Endodermal cell (in vitro differentiated cells): Measurements from ENCODE around the gene ARHGAP27. TPM values are rescaled to one million over a fixed set of nuclear protein-coding genes. Genes with fewer than 3 reads are reported as not detected.

Experiments
- DNase-seq: peaks from one replicate; pipeline ENCODE4 v3.0.0-alpha.2; 2017
- H3K27ac ChIP-seq: 2 replicates; pipeline ENCODE4 v1.5.1; 2013; ENCODE audit warnings: mild to moderate bottlenecking, low read depth, low read length, moderate library complexity
- H3K27me3 ChIP-seq: 2 replicates; pipeline ENCODE4 v1.6.1; 2013; ENCODE audit warnings: mild to moderate bottlenecking, low read length, moderate library complexity; ENCODE audit not compliant: insufficient read depth, control insufficient read depth, poor library complexity, severe bottlenecking
- H3K36me3 ChIP-seq: 2 replicates; pipeline ENCODE4 v1.7.0; 2013; ENCODE audit warnings: mild to moderate bottlenecking, low read length, moderate library complexity; ENCODE audit not compliant: control insufficient read depth, insufficient read depth
- H3K4me1 ChIP-seq: one replicate; pipeline ENCODE4 v1.7.0; 2013; ENCODE audit warnings: low read length; ENCODE audit not compliant: control insufficient read depth, insufficient read depth
- H3K4me3 ChIP-seq: 2 replicates; pipeline ENCODE4 v1.5.1; 2013; ENCODE audit warnings: mild to moderate bottlenecking, low read length, moderate library complexity
- H3K9ac ChIP-seq: 2 replicates; pipeline ENCODE4 v1.6.1; 2013; ENCODE audit warnings: mild to moderate bottlenecking, low read length, moderate library complexity; ENCODE audit not compliant: poor library complexity, severe bottlenecking; ENCODE audit errors: extremely low read depth
- H3K9me3 ChIP-seq: 2 replicates; pipeline ENCODE4 v1.6.1; 2013; ENCODE audit warnings: mild to moderate bottlenecking, low read length, moderate library complexity; ENCODE audit not compliant: control insufficient read depth
- H3K27ac Mint-ChIP-seq: 2 replicates; pipeline ENCODE4 v1.8.0; 2020; ENCODE audit warnings: mixed read lengths
- H3K27me3 Mint-ChIP-seq: 2 replicates; pipeline ENCODE4 v1.8.0; 2021; ENCODE audit warnings: mild to moderate bottlenecking, mixed read lengths; ENCODE audit not compliant: insufficient read depth
- H3K36me3 Mint-ChIP-seq: 2 replicates; pipeline ENCODE4 v1.8.0; 2020; ENCODE audit warnings: low read depth, mixed read lengths
- H3K4me1 Mint-ChIP-seq: 2 replicates; pipeline ENCODE4 v1.8.0; 2020; ENCODE audit warnings: mixed read lengths
- H3K4me3 Mint-ChIP-seq: 2 replicates; pipeline ENCODE4 v1.8.0; 2020; ENCODE audit warnings: mild to moderate bottlenecking, moderate library complexity, mixed read lengths
- H3K9me3 Mint-ChIP-seq: 2 replicates; pipeline ENCODE4 v1.8.0; 2020; ENCODE audit warnings: mild to moderate bottlenecking, mixed read lengths
- CTCF ChIP-seq: fragments of 200-600 bp; sonication (generic); conservative IDR thresholded peaks from 2 replicates; pipeline ENCODE4 v1.5.0; 2021; ENCODE audit warnings: antibody characterized with exemption, mild to moderate bottlenecking
- WGBS, 2 experiments: methylation state at CpG; one replicate each; pipeline versions ENCODE4 v1.1.5 to v1.1.7; 2013; ENCODE audit warnings: missing lambda C conversion rate in 2 of 2, mixed read lengths in 1 of 2; ENCODE audit not compliant: insufficient coverage in 1 of 2, insufficient read length in 1 of 2; 5-methylcytosine and 5-hydroxymethylcytosine counted together
- total RNA-seq, 2 donors: library from RNA; stranded (reverse); fragmentation: NEBNext Ultra II Directional in 1 of 2; extraction: Animal tissue kit (Norgen Biotek cat#: 25700) in 1 of 2; gene quantifications; 2 replicates in 1 of 2; 3 replicates in 1 of 2; pipeline ENCODE4 v1.2.1, GENCODE V29; 2021

Gene ARHGAP27
- total RNA-seq, 2 donors from 2014 or later = 16.4 to 20.6 TPM

GRCh38 chr17:45391291-45391690 lies 41.4 kb downstream of the ARHGAP27 start:
- WGBS, 2 experiments = 82 to 95% methylated on average over 5 of the region's 5 CpGs
- no peaks in the 10 kb centered on the region for H3K27me3 ChIP-seq
- Mint-ChIP-seq H3K4me3 (no peak overlapping the region), H3K27ac (no peak overlapping the region), H3K36me3 (peaks cover 9% of the 10 kb centered on the region), H3K4me1 (peaks cover 2% of the 10 kb centered on the region), H3K9me3 (no peaks in the 10 kb centered on the region), H3K27me3 (peaks cover 29% of the 10 kb centered on the region)
- H3K9me3 ChIP-seq = no peaks in the 10 kb centered on the region
- H3K9ac ChIP-seq = no peak overlapping the region
- no peak for DNase-seq
- H3K4me3 ChIP-seq = no peak overlapping the region
- H3K27ac ChIP-seq = no peak overlapping the region
- TF ChIP-seq CTCF = no peak
- H3K36me3 ChIP-seq = no peaks in the 10 kb centered on the region
- no peaks in the 10 kb centered on the region for H3K4me1 ChIP-seq

- Histone ChIP-seq H3K4me3 (no peak overlapping the region), H3K9ac (no peak overlapping the region), H3K36me3 (no peaks in the 10 kb centered on the region), H3K27ac (no peak overlapping the region), H3K27me3 (no peaks in the 10 kb centered on the region), H3K9me3 (no peaks in the 10 kb centered on the region), H3K4me1 (no peaks in the 10 kb centered on the region)
- Mint-ChIP-seq H3K36me3 (no peaks in the 10 kb centered on the region), H3K4me3 (no peak overlapping the region), H3K4me1 (peaks cover 2% of the 10 kb centered on the region), H3K9me3 (no peaks in the 10 kb centered on the region), H3K27ac (no peak overlapping the region), H3K27me3 (peaks cover 34% of the 10 kb centered on the region)
- 52 to 53% methylated on average over 3 of the region's 3 CpGs for WGBS, 2 experiments
- no peak for TF ChIP-seq CTCF
- DNase-seq = no peak
Measured at GRCh38 chr17:45389354-45389753, 43.3 kb downstream of the ARHGAP27 start.

- 87% methylated on average over 6 to 10 of the region's 10 CpGs for WGBS, 2 experiments
- Mint-ChIP-seq H3K4me3 (no peak overlapping the region), H3K27ac (no peak overlapping the region)
Measured at GRCh38 chr17:45388604-45389325, 43.9 kb downstream of the ARHGAP27 start.

More at GRCh38 chr17:45388604-45389325, 43.9 kb downstream of the ARHGAP27 start:
- Mint-ChIP-seq H3K27me3 (peaks cover 37% of the 10 kb centered on the region), H3K36me3 (no peaks in the 10 kb centered on the region), H3K4me1 (peaks cover 7% of the 10 kb centered on the region), H3K9me3 (no peaks in the 10 kb centered on the region)
- Histone ChIP-seq H3K27me3 (no peaks in the 10 kb centered on the region), H3K4me3 (no peak overlapping the region), H3K36me3 (no peaks in the 10 kb centered on the region), H3K27ac (no peak overlapping the region), H3K9me3 (no peaks in the 10 kb centered on the region), H3K4me1 (no peaks in the 10 kb centered on the region), H3K9ac (no peak overlapping the region)
- DNase-seq = no peak
- TF ChIP-seq CTCF = no peak
